ENCODE data around the gene MGRN1. TPM values are rescaled to one million over a fixed set of nuclear protein-coding genes. Genes with fewer than 3 reads are reported as not detected.

MGRN1 gene
- total RNA-seq, 4 donors from 2014 or later: 40.3 to 75.6 (median 48.5) TPM

- H3K9me3 ChIP-seq: no peaks in the 10 kb centered on the region
- no peak overlapping the region for H3K27ac ChIP-seq (replicated peaks in 1 of 4)
- peaks cover 14 to 41% (median 31%) of the 10 kb centered on the region in 4 donors for H3K4me1 ChIP-seq
- no peak for TF ChIP-seq POLR2AphosphoS5 (IDR thresholded peaks at IDR 0.05)
- TF ChIP-seq, protein P1, sequence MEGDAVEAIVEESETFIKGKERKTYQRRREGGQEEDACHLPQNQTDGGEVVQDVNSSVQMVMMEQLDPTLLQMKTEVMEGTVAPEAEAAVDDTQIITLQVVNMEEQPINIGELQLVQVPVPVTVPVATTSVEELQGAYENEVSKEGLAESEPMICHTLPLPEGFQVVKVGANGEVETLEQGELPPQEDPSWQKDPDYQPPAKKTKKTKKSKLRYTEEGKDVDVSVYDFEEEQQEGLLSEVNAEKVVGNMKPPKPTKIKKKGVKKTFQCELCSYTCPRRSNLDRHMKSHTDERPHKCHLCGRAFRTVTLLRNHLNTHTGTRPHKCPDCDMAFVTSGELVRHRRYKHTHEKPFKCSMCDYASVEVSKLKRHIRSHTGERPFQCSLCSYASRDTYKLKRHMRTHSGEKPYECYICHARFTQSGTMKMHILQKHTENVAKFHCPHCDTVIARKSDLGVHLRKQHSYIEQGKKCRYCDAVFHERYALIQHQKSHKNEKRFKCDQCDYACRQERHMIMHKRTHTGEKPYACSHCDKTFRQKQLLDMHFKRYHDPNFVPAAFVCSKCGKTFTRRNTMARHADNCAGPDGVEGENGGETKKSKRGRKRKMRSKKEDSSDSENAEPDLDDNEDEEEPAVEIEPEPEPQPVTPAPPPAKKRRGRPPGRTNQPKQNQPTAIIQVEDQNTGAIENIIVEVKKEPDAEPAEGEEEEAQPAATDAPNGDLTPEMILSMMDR (IDR thresholded peaks at IDR 0.05): no peak
- no peak for TF ChIP-seq POLR2A (IDR thresholded peaks at IDR 0.05; ENCODE audit: low read depth)
- TF ChIP-seq EP300 (IDR thresholded peaks at IDR 0.05): no peak
- peaks cover 18 to 100% (median 93%) of the 10 kb centered on the region in 4 donors for H3K36me3 ChIP-seq
- DNase-seq (ENCODE audit: extremely low spot score): no peak
- 87% methylated on average over 21 of the region's 23 CpGs for WGBS
- H3K27me3 ChIP-seq: no peaks in the 10 kb centered on the region
- intact Hi-C loops (cut with DNase I): loop anchor here (5.0 kb wide), 1 partner anchor 72 kb away; the partner anchor contains the start of gene UBALD1
- no peak overlapping the region for H3K4me3 ChIP-seq
Measured at GRCh38 chr16:4684058-4684715, 59.6 kb downstream of the MGRN1 start.

DNA sequence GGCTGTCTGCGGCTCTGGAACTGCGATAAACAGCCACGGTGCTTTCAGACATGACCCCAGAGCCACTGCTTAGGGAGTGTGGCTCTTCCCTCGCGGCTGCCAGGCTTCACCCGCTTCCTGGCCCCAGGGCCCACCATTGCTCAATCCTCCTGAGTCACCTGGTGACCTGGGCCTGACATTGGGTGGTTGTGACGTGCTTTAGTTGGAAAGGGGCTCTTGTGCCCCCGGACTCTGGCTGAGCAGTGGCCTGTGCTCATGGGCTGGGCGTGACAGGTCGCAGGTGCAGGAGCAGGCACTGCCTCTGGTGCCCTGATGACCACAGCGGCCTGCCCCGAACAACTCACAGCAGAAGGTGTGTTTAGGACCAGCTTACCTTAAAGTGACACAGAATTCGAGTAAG lies 60.1 kb downstream of the MGRN1 start:
- no peaks in the 10 kb centered on the region for H3K27me3 ChIP-seq
- H3K4me3 ChIP-seq: no peak overlapping the region
- DNase-seq (ENCODE audit: extremely low spot score): no peak
- intact Hi-C loops (cut with DNase I): loop anchor here (5.0 kb wide), 1 partner anchor 72 kb away; the partner anchor contains the start of gene UBALD1
- H3K4me1 ChIP-seq: peaks cover 14 to 36% (median 26%) of the 10 kb centered on the region in 4 donors
- no peak overlapping the region for H3K27ac ChIP-seq (replicated peaks in 1 of 4)
- TF ChIP-seq POLR2A (IDR thresholded peaks at IDR 0.05; ENCODE audit: low read depth): no peak
- no peak for TF ChIP-seq EP300 (IDR thresholded peaks at IDR 0.05)
- TF ChIP-seq POLR2AphosphoS5 (IDR thresholded peaks at IDR 0.05): no peak
- TF ChIP-seq, protein P1 (IDR thresholded peaks at IDR 0.05): no peak
- H3K36me3 ChIP-seq: peaks cover 19 to 100% (median 93%) of the 10 kb centered on the region in 4 donors
- no peaks in the 10 kb centered on the region for H3K9me3 ChIP-seq
- 100% methylated on average over 2 of the region's 13 CpGs for WGBS

GRCh38 chr16:4685292-4685691 lies 60.7 kb downstream of the MGRN1 start:
- no peaks in the 10 kb centered on the region for H3K27me3 ChIP-seq
- intact Hi-C loops (cut with DNase I): no loop called here
- no peak overlapping the region for H3K27ac ChIP-seq (replicated peaks in 1 of 4)
- peaks cover 13 to 36% (median 25%) of the 10 kb centered on the region in 4 donors for H3K4me1 ChIP-seq
- no peak for DNase-seq (ENCODE audit: extremely low spot score)
- 85% methylated on average over 9 of the region's 13 CpGs for WGBS
- peaks cover 19 to 100% (median 91%) of the 10 kb centered on the region in 4 donors for H3K36me3 ChIP-seq
- no peaks in the 10 kb centered on the region for H3K9me3 ChIP-seq
- no peak overlapping the region for H3K4me3 ChIP-seq
- TF ChIP-seq POLR2AphosphoS5 (IDR thresholded peaks at IDR 0.05): no peak
- TF ChIP-seq, protein P1 (IDR thresholded peaks at IDR 0.05): no peak
- TF ChIP-seq POLR2A (IDR thresholded peaks at IDR 0.05; ENCODE audit: low read depth): no peak
- no peak for TF ChIP-seq EP300 (IDR thresholded peaks at IDR 0.05)

DNA sequence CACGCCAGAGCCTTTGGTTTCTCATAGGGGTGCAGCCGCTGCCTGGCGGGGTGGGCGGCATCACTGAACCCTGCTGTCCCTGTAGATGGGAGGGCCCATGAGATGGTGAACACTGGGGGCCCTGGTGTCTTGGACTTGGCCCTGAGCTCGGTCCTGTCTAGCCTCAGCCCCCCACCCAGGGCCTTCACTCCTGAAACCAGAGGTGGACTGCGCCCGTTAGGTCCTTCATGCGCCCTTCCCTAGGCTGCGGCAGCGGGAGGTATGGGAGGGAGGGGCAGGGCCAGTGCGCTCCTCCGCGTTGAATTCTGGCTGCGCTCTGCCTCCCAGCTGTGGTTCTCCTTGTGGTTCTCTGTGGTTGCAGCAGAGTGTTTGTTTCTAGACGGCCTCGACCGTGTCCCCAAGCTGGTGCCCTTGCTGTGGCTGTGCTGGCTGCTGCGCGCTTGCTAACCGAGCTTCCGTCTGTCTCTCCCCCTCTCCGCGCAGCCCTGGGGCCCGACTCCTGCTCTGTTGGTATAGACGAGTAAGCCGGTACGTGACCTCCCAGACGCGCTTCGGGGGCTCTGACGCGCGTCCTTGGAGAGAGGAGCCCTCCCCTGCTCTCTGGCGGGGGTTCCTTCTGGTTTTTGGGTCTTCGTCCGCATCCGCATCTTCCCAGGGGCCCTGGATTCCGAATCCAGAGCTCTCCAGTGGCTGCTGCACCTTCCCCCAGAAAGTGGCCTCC lies 61.3 kb downstream of the MGRN1 start:
- H3K36me3 ChIP-seq: peaks cover 19 to 99% (median 89%) of the 10 kb centered on the region in 4 donors
- no peak overlapping the region for H3K27ac ChIP-seq (replicated peaks in 1 of 4)
- H3K4me3 ChIP-seq: no peak overlapping the region
- no peaks in the 10 kb centered on the region for H3K27me3 ChIP-seq
- intact Hi-C loops (cut with DNase I): no loop called here
- WGBS: 94% methylated on average over 38 of the region's 38 CpGs
- TF ChIP-seq, protein P1 (IDR thresholded peaks at IDR 0.05): no peak
- no peak for TF ChIP-seq EP300 (IDR thresholded peaks at IDR 0.05)
- no peak for TF ChIP-seq POLR2A (IDR thresholded peaks at IDR 0.05; ENCODE audit: low read depth)
- no peak for TF ChIP-seq POLR2AphosphoS5 (IDR thresholded peaks at IDR 0.05)
- no peaks in the 10 kb centered on the region for H3K9me3 ChIP-seq
- no peak for DNase-seq (ENCODE audit: extremely low spot score)
- H3K4me1 ChIP-seq: peaks cover 7 to 32% (median 21%) of the 10 kb centered on the region in 4 donors

Data from esophagus muscularis mucosa (tissue), 4 donors.